ENCODE data around the gene BNC2. TPM values are rescaled to one million over a fixed set of nuclear protein-coding genes. Genes with fewer than 3 reads are reported as not detected.

The BNC2 gene
- total RNA-seq, 1 experiment from 2014 or later: 0.20 TPM

- ChIA-PET POLR2A (no interaction called here), CTCF (no interaction called here)
- no peaks in the 10 kb centered on the region for H3K4me1 Mint-ChIP-seq (ENCODE audit: low read depth, unreplicated experiment)
- no peaks in the 10 kb centered on the region for H3K36me3 ChIP-seq (ENCODE audit: control insufficient read depth, insufficient read depth, low read length)
- no TSS peak for BruUV-seq (replicated peaks)
- no peak overlapping the region for H3K27ac Mint-ChIP-seq (ENCODE audit: unreplicated experiment)
- DNase-seq: no peak
- no peak overlapping the region for H3K4me3 ChIP-seq (ENCODE audit: low read depth, low read length)
- H3K9me3 ChIP-seq: no peaks in the 10 kb centered on the region
- TF ChIP-seq CTCF (IDR thresholded peaks at IDR 0.05; ENCODE audit: insufficient read depth in 1 of 2, low read depth in 1 of 2, low read length in 1 of 2, severe bottlenecking in 1 of 2, unreplicated experiment in 1 of 2): no peak
- intact Hi-C loops (cut with micrococcal nuclease; ENCODE audit: unreplicated experiment): no loop called here
- no peaks in the 10 kb centered on the region for H3K4me1 ChIP-seq
- H3K4me3 Mint-ChIP-seq (ENCODE audit: unreplicated experiment): no peak overlapping the region
- H3K9me3 Mint-ChIP-seq (ENCODE audit: unreplicated experiment): no peaks in the 10 kb centered on the region
- H3K27me3 ChIP-seq (replicated peaks; ENCODE audit: control insufficient read depth, insufficient read depth, low read length): no peaks in the 10 kb centered on the region
- peaks cover 2% of the 10 kb centered on the region for H3K27me3 Mint-ChIP-seq (ENCODE audit: insufficient read depth, unreplicated experiment)
- no peaks in the 10 kb centered on the region for H3K36me3 Mint-ChIP-seq (ENCODE audit: insufficient read depth, unreplicated experiment)
Measured at GRCh38 chr9:16535555-16535954, 334.9 kb downstream of the BNC2 start.

GRCh38 chr9:16532681-16533450, 337.6 kb downstream of the BNC2 start:
- CTCF ChIA-PET: no interaction called here
- intact Hi-C loops (cut with micrococcal nuclease; ENCODE audit: unreplicated experiment): no loop called here
- H3K9me3 Mint-ChIP-seq (ENCODE audit: unreplicated experiment): no peaks in the 10 kb centered on the region
- DNase-seq: no peak
- TF ChIP-seq CTCF (IDR thresholded peaks at IDR 0.05; ENCODE audit: insufficient read depth in 1 of 2, low read depth in 1 of 2, low read length in 1 of 2, severe bottlenecking in 1 of 2, unreplicated experiment in 1 of 2): no peak
- H3K36me3 Mint-ChIP-seq (ENCODE audit: insufficient read depth, unreplicated experiment): no peaks in the 10 kb centered on the region
- H3K27ac Mint-ChIP-seq (ENCODE audit: unreplicated experiment): no peak overlapping the region
- no peaks in the 10 kb centered on the region for H3K36me3 ChIP-seq (ENCODE audit: control insufficient read depth, insufficient read depth, low read length)
- H3K9me3 ChIP-seq: no peaks in the 10 kb centered on the region
- no peaks in the 10 kb centered on the region for H3K4me1 Mint-ChIP-seq (ENCODE audit: low read depth, unreplicated experiment)
- peaks cover 3% of the 10 kb centered on the region for H3K27me3 Mint-ChIP-seq (ENCODE audit: insufficient read depth, unreplicated experiment)
- BruUV-seq (replicated peaks): no TSS peak
- H3K4me3 Mint-ChIP-seq (ENCODE audit: unreplicated experiment): no peak overlapping the region
- H3K4me1 ChIP-seq: no peaks in the 10 kb centered on the region
- POLR2A ChIA-PET: no interaction called here
- H3K27me3 ChIP-seq (replicated peaks; ENCODE audit: control insufficient read depth, insufficient read depth, low read length): no peaks in the 10 kb centered on the region
- no peak overlapping the region for H3K4me3 ChIP-seq (ENCODE audit: low read depth, low read length)

- ChIA-PET CTCF (no interaction called here), POLR2A (no interaction called here)
- intact Hi-C loops (cut with micrococcal nuclease; ENCODE audit: unreplicated experiment): no loop called here
- Mint-ChIP-seq H3K36me3 (ENCODE audit: insufficient read depth, unreplicated experiment) (no peaks in the 10 kb centered on the region), H3K4me1 (ENCODE audit: low read depth, unreplicated experiment) (no peaks in the 10 kb centered on the region), H3K4me3 (ENCODE audit: unreplicated experiment) (no peak overlapping the region), H3K9me3 (ENCODE audit: unreplicated experiment) (no peaks in the 10 kb centered on the region), H3K27ac (ENCODE audit: unreplicated experiment) (no peak overlapping the region), H3K27me3 (ENCODE audit: insufficient read depth, unreplicated experiment) (peaks cover 3% of the 10 kb centered on the region)
- Histone ChIP-seq H3K4me3 (ENCODE audit: low read depth, low read length) (no peak overlapping the region), H3K9me3 (no peaks in the 10 kb centered on the region), H3K27me3 (replicated peaks; ENCODE audit: control insufficient read depth, insufficient read depth, low read length) (no peaks in the 10 kb centered on the region), H3K4me1 (no peaks in the 10 kb centered on the region), H3K36me3 (ENCODE audit: control insufficient read depth, insufficient read depth, low read length) (no peaks in the 10 kb centered on the region)
- no TSS peak for BruUV-seq (replicated peaks)
- DNase-seq: no peak
- no peak for TF ChIP-seq CTCF (IDR thresholded peaks at IDR 0.05; ENCODE audit: insufficient read depth in 1 of 2, low read depth in 1 of 2, low read length in 1 of 2, severe bottlenecking in 1 of 2, unreplicated experiment in 1 of 2)
Measured at GRCh38 chr9:16532272-16532671, 338.2 kb downstream of the BNC2 start.

Measured in Caco-2 (cell line).